Endothelial cell of umbilical vein (primary cell): ENCODE data around the gene FRYL. TPM values are rescaled to one million over a fixed set of nuclear protein-coding genes. Genes with fewer than 3 reads are reported as not detected.

ENCODE experiments used
- BruUV-seq: library from RNA; stranded (reverse); fragments of 400-500 nt; replicated peaks from 2 replicates; lab custom pipeline; 2021; lab: Mats Ljungman, UMichigan
- CTCF ChIA-PET: fragments of 300-600, 350-600 bp; sonication (Branson Sonifier 250); formaldehyde crosslinking; loops from one replicate; lab custom pipeline; 2021; ENCODE audit warnings: antibody characterized with exemption, inconsistent platforms; lab: Charles Lee
- POLR2A ChIA-PET: fragments of 300-600, 350-600 bp; sonication (Branson Sonifier 250); formaldehyde crosslinking; loops from one replicate; lab custom pipeline; 2021; ENCODE audit warnings: antibody characterized with exemption, inconsistent platforms; lab: Charles Lee
- DNase-seq: peaks from one replicate; pipeline ENCODE4 v3.0.0-alpha.2; 2011; ENCODE audit warnings: low read depth, low spot score
- FAIRE-seq: peaks from 2 replicates; lab custom pipeline; 2011; peaks lifted over from hg19 to GRCh38; lab: Jason Lieb, UNC
- H2AFZ ChIP-seq: 2 replicates; pipeline ENCODE4 v1.6.0; 2012; ENCODE audit warnings: low read depth, low read length, control low read depth, inconsistent platforms
- H3K27ac ChIP-seq: 2 replicates; pipeline ENCODE4 v1.5.1; 2011; ENCODE audit warnings: low read depth, mild to moderate bottlenecking, control low read depth, low read length, moderate library complexity; ENCODE audit not compliant: insufficient read depth
- H3K27me3 ChIP-seq, 2 experiments: 2 replicates each; pipeline versions ENCODE4 v1.6.0 to v1.6.1; 2011; ENCODE audit warnings: low read length in 2 of 2, mixed read lengths in 1 of 2; ENCODE audit not compliant: control insufficient read depth in 2 of 2, insufficient read depth in 2 of 2
- H3K36me3 ChIP-seq, 2 experiments: 2 replicates in 1 of 2; 3 replicates in 1 of 2; pipeline ENCODE4 v1.5.1; 2011; ENCODE audit warnings: low read length in 2 of 2, mild to moderate bottlenecking in 1 of 2, moderate library complexity in 1 of 2; ENCODE audit not compliant: control insufficient read depth in 2 of 2, insufficient read depth in 2 of 2; ENCODE audit errors: extremely low read depth in 1 of 2
- H3K4me1 ChIP-seq: 3 replicates; pipeline ENCODE4 v1.5.1; 2011; ENCODE audit warnings: mild to moderate bottlenecking, low read length; ENCODE audit not compliant: control insufficient read depth, insufficient read depth; ENCODE audit errors: extremely low read depth
- H3K4me2 ChIP-seq: 2 replicates; pipeline ENCODE4 v1.6.1; 2011; ENCODE audit warnings: low read length, control low read depth, mixed read lengths; ENCODE audit not compliant: insufficient read depth
- H3K4me3 ChIP-seq, 3 experiments: fragments of 200-600 bp in 1 of 3; sonication (generic), shearing (Covaris generic) in 1 of 3; replicated peaks in 1 of 3; 2 replicates each; pipeline ENCODE4 v1.5.1; 2011 to 2016; ENCODE audit warnings: control low read depth in 3 of 3, low read length in 3 of 3, mild to moderate bottlenecking in 2 of 3, inconsistent platforms in 1 of 3, low read depth in 1 of 3, moderate library complexity in 1 of 3; ENCODE audit not compliant: insufficient read depth in 1 of 3
- H3K79me2 ChIP-seq: 2 replicates; pipeline ENCODE4 v1.6.0; 2012; ENCODE audit warnings: low read length, inconsistent platforms; ENCODE audit not compliant: control insufficient read depth, insufficient read depth
- H3K9ac ChIP-seq: replicated peaks from 2 replicates; pipeline ENCODE3; 2011; ENCODE audit warnings: low read length, control low read depth; ENCODE audit not compliant: insufficient read depth; ENCODE audit errors: extremely low read depth
- H3K9me1 ChIP-seq: replicated peaks from 3 replicates; pipeline ENCODE4 v1.6.0; 2011; ENCODE audit warnings: mild to moderate bottlenecking, low read length; ENCODE audit not compliant: control insufficient read depth, insufficient read depth; ENCODE audit errors: extremely low read depth
- H3K9me3 ChIP-seq: replicated peaks from 2 replicates; pipeline ENCODE4 v1.5.1; 2012; ENCODE audit warnings: low read length, inconsistent platforms; ENCODE audit not compliant: control insufficient read depth, insufficient read depth
- H4K20me1 ChIP-seq: replicated peaks from 2 replicates; pipeline ENCODE3; 2011; ENCODE audit warnings: mild to moderate bottlenecking, low read length; ENCODE audit not compliant: control insufficient read depth, insufficient read depth; ENCODE audit errors: extremely low read depth
- CTCF ChIP-seq, 2 donors: IDR thresholded peaks; 1 replicate in 1 of 2; 2 replicates in 1 of 2; pipeline ENCODE4 v1.5.1; 2011; ENCODE audit warnings: low read length in 2 of 2, mild to moderate bottlenecking in 2 of 2, moderate library complexity in 2 of 2, control low read depth in 1 of 2, inconsistent platforms in 1 of 2, low read depth in 1 of 2; ENCODE audit not compliant: insufficient read depth in 1 of 2; ENCODE audit errors: extremely low read depth in 1 of 2
- EZH2 ChIP-seq: IDR thresholded peaks from 2 replicates; pipeline ENCODE4 v1.6.1; 2012; ENCODE audit warnings: borderline replicate concordance, low read depth, mild to moderate bottlenecking, moderate library complexity, low read length, inconsistent platforms; ENCODE audit not compliant: severe bottlenecking
- FOS ChIP-seq: IDR thresholded peaks from 2 replicates; pipeline ENCODE4 v1.6.1; 2011; ENCODE audit warnings: mild to moderate bottlenecking, low read length, moderate library complexity, borderline replicate concordance; ENCODE audit not compliant: insufficient read depth
- GATA2 ChIP-seq: IDR thresholded peaks from 2 replicates; pipeline ENCODE4 v1.7.0; 2011; ENCODE audit warnings: low read depth, mild to moderate bottlenecking, moderate library complexity, mixed read lengths, low read length; ENCODE audit not compliant: insufficient read length, insufficient read depth
- JUN ChIP-seq: IDR thresholded peaks from 2 replicates; pipeline ENCODE4 v1.6.1; 2011; ENCODE audit warnings: borderline replicate concordance, low read depth; ENCODE audit not compliant: insufficient read length, insufficient read depth
- MYC ChIP-seq: IDR thresholded peaks from one replicate; pipeline ENCODE4 v1.6.1; 2011; ENCODE audit warnings: mild to moderate bottlenecking, low read depth, low read length
- POLR2A ChIP-seq: IDR thresholded peaks from 2 replicates; pipeline ENCODE4 v1.6.1; 2012; ENCODE audit warnings: low read depth, mild to moderate bottlenecking, control low read depth, low read length
- POLR2AphosphoS5 ChIP-seq: IDR thresholded peaks from 2 replicates; pipeline ENCODE4 v1.6.1; 2012; ENCODE audit warnings: low read depth, mild to moderate bottlenecking, control low read depth, low read length, moderate library complexity; ENCODE audit not compliant: insufficient read depth
- dilution Hi-C: fragments of 300-500 bp; cut with MboI; formaldehyde crosslinking; loops from one replicate; pipeline ENCODE4 v1.15.0; 2019; ENCODE audit warnings: low sequenced_read_pairs; ENCODE audit not compliant: extremely low pct_ligation_motif_present
- intact Hi-C: fragments of 100-400 bp; cut with micrococcal nuclease; formaldehyde crosslinking; loops from one replicate; pipeline ENCODE4 v1.10.0; 2022
- polyA plus RNA-seq, 4 experiments: library from polyadenylated mRNA; depleted of rRNA in 3 of 4; stranded (reverse) in 3 of 4; unstranded in 1 of 4; fragments of >200 nt; gene quantifications; 2 replicates each; pipeline versions ENCODE4 v1.2.1 to v1.2.3, GENCODE V29; 2011 to 2012; ENCODE audit warnings: missing spikeins in 1 of 4
- total RNA-seq: library from RNA; stranded (reverse); gene quantifications from 2 replicates; pipeline ENCODE4 v1.2.3, GENCODE V29; 2021

Gene FRYL
- total and polyA plus RNA-seq, 2 donors (not counting 3 experiments of a cell fraction or from before 2014, with no cell fraction given), result 17.0 to 84.9 TPM

- no peaks in the 10 kb centered on the region for H3K27me3 ChIP-seq
- H3K27ac ChIP-seq, result no peak overlapping the region
- no peak overlapping the region for H3K4me3 ChIP-seq
- peaks cover 7 to 19% of the 10 kb centered on the region in 2 experiments for H3K36me3 ChIP-seq
- H3K4me2 ChIP-seq, result no peak overlapping the region
- no peak overlapping the region for H3K9ac ChIP-seq
- intact Hi-C loops (no loop called here), dilution Hi-C loops (no loop called here)
- H3K9me3 ChIP-seq, result no peaks in the 10 kb centered on the region
- BruUV-seq, result no TSS peak
- no peak overlapping the region for H2AFZ ChIP-seq
- H3K4me1 ChIP-seq, result peaks cover 2% of the 10 kb centered on the region
- TF ChIP-seq EZH2 (no peak), POLR2A (no peak), MYC (no peak), POLR2AphosphoS5 (no peak)
- FAIRE-seq, result no peak
- ChIA-PET CTCF (no interaction called here), POLR2A (no interaction called here)
- no peak for DNase-seq
- H4K20me1 ChIP-seq, result no peaks in the 10 kb centered on the region
- H3K9me1 ChIP-seq, result no peaks in the 10 kb centered on the region
- no peaks in the 10 kb centered on the region for H3K79me2 ChIP-seq
Observed at GRCh38 chr4:48553720-48554119, 226.4 kb downstream of the FRYL start.

- peaks cover 18 to 19% of the 10 kb centered on the region in 2 experiments for H3K36me3 ChIP-seq
- H3K9me3 ChIP-seq, result no peaks in the 10 kb centered on the region
- H2AFZ ChIP-seq, result no peak overlapping the region
- dilution Hi-C loops, result no loop called here
- intact Hi-C loops, result loop anchor here (1.0 kb wide), 2 partner anchors 230 to 418 kb away; no protein-coding TSS in a partner anchor
- H3K27me3 ChIP-seq, result no peaks in the 10 kb centered on the region
- FAIRE-seq (no peak), DNase-seq (peak; percentile 51)
- no peak overlapping the region for H3K4me2 ChIP-seq
- H3K4me3 ChIP-seq, result no peak overlapping the region
- no peaks in the 10 kb centered on the region for H4K20me1 ChIP-seq
- POLR2A ChIA-PET, result no interaction called here
- no peak overlapping the region for H3K9ac ChIP-seq
- no peaks in the 10 kb centered on the region for H3K79me2 ChIP-seq
- no peak overlapping the region for H3K27ac ChIP-seq
- CTCF ChIA-PET, result interaction anchor here (0.6 to 2.0 kb wide), 26 partner anchors 8 to 450 kb away, joined by 3 to 11 read pairs (median 5); no protein-coding TSS in a partner anchor
- H3K9me1 ChIP-seq, result no peaks in the 10 kb centered on the region
- TF ChIP-seq EZH2 (no peak), JUN (no peak), GATA2 (no peak), CTCF (IDR thresholded peaks at IDR 0.05; ENCODE audit: extremely low read depth in 1 of 2, insufficient read depth in 1 of 2, low read depth in 1 of 2, low read length in 2 of 2) (peak; percentile 28 to 51), FOS (no peak)
- BruUV-seq, result no TSS peak
- H3K4me1 ChIP-seq, result peaks cover 5% of the 10 kb centered on the region
Observed at GRCh38 chr4:48546336-48546735, 233.7 kb downstream of the FRYL start.
